ENCODE measurements around the gene WRAP73. TPM values are rescaled to one million over a fixed set of nuclear protein-coding genes. Genes with fewer than 3 reads are reported as not detected.
A peak's percentile ranks its signal among the peaks of the same experiment; 100 is the strongest.

The WRAP73 gene
- total RNA-seq, 1 donor from 2014 or later = 6.0 TPM

GRCh38 chr1:3614755-3615742 lies 34.9 kb downstream of the WRAP73 start:
- DNase-seq (ENCODE audit: low spot score) = no peak

DNA sequence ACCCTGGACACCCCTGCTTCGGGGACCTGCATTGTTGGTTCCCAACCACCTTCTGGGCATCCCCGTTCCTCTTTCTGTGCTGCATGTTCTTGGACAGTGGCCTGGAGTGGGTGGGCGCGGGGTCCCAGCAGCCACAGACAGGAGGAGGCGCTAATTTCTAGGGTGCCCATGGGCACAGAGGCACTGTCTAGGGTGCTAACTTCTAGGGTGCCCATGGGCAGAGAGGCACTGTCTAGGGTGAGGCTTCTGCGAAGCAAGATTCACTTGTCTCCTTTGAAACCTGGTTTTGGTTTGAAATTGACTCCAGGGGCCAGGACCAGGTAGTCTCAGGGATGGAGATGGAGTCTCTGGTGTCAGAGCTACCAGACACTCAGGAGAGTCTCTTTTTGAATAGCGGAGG lies 37.8 kb downstream of the WRAP73 start:
- no peak for DNase-seq (ENCODE audit: low spot score)

DNA sequence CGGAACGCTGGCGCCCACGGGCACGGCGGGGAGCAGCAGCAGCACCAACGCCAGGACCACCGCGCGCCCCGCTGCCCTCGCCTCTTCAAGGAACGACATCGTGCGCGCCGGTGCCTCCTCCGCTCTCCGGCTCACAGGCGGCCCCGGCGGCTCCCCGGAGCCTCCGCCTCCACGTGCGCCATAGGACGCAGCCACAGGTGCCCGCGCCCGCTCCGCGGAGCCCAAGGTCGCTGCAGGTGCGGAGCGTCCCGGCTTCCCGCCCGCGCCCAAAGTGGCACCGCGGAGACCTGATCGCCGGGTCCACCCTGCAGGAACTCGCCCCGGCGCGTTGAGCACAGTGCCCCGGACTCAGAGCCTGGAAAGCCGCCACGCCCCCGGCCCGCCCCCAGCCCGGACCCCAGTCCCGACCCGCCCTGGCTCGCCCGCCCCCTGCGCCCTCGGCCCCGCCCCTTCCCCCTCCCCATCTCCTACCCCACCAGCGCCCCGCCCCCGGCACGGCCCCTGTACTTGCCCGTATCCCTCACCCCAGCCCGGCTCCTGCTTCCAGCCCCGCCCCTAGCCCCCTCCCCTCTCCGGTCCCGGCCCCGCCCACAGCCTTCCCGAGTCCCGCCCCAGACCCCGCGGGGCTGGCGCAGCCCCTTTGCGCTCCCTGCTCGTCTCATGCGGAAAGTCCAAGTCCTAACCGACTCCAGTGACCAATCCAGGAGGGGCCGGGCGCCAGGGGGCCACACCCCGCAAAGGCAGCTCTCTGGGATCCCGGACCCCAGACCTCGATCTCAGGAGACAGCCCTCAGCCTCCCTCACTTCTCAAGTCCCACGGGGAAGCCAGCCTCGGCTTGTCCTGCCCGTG lies 38.5 kb downstream of the WRAP73 start, which contains the start of gene MEGF6:
Gene MEGF6, minus strand, starts transcription at position 339 of the 850 bp plus-strand sequence. Its CDS starts 240 bp downstream, at position 99.
- DNase-seq (ENCODE audit: low spot score) = peak; percentile 83

- peak; percentile 57 for DNase-seq (ENCODE audit: low spot score)
Measured at GRCh38 chr1:3610527-3611169, 39.3 kb downstream of the WRAP73 start.

GRCh38 chr1:3609769-3610526 lies 40.0 kb downstream of the WRAP73 start:
- no peak for DNase-seq (ENCODE audit: low spot score)

DNA sequence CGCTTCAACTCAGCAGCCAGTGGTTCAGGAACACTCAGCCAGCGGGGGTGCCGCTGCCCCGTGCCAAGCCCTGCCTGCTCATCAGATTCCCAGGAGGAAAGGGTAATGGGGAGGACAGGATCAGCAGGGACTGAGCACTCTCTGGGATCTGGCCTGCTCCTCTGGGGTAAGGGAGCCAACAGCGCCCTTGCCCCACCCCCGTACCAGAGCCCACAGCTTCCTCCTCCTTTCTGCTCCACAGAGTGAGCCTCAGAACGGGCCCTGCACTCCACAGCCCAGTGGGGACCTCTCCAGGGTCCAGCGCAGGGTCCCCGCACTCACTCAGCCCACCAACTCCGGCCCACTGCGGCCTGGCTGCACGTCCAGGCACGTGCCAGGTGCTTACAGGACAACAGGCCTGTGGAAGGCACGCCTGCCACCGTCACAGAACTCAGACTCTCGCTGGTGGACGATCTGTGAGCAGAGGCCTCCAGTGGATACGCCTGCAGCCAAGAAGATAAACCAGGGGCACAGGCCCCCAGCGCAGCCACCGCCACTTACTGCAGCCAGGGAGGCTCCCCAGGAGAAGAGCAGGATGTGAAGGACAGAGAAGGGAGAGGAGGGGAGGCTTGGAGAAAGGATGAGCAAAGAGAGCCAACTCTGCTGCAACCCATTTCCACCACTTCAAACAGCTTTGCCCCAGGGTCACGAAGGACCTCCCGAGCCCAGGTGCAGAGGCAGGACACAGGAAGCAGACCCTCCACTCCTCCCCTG lies 40.7 kb downstream of the WRAP73 start:
- no peak for DNase-seq (ENCODE audit: low spot score)

GRCh38 chr1:3608154-3608553 lies 41.7 kb downstream of the WRAP73 start:
- no peak for DNase-seq (ENCODE audit: low spot score)

- no peak for DNase-seq (ENCODE audit: low spot score)
Measured at GRCh38 chr1:3607703-3608065, 42.2 kb downstream of the WRAP73 start.

GRCh38 chr1:3606779-3607702 lies 42.9 kb downstream of the WRAP73 start:
- no peak for DNase-seq (ENCODE audit: low spot score)

- no peak for DNase-seq (ENCODE audit: low spot score)
Measured at GRCh38 chr1:3604997-3605823, 44.7 kb downstream of the WRAP73 start.

DNA sequence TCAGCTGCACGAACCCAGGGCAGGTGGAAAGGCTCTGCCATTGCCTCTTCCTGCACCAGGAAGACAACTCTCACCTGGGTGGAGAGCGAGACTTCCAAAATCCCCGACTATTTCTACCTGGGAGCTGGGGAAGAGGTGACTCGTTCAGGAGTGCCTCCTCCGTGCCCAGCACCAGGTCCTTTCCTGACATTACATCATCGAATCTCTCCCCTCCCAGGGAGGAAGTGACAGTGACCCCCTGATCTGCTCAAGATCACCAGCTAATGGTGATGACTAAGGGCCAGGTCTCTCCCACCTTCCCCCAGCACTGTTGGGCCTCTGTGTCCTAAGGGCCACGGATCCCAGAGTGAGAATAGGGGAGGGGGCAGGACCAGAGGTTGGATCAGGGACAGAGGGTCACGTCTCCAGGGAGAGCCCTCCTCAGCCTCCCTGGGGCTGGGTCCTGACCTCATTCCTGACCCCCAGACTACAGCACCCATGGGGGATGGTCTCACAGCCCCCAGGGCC lies 45.4 kb downstream of the WRAP73 start:
- DNase-seq (ENCODE audit: low spot score) = no peak

GRCh38 chr1:3603571-3604467 lies 46.1 kb downstream of the WRAP73 start:
- DNase-seq (ENCODE audit: low spot score) = no peak

GRCh38 chr1:3603156-3603555 lies 46.7 kb downstream of the WRAP73 start:
- no peak for DNase-seq (ENCODE audit: low spot score)

- no peak for DNase-seq (ENCODE audit: low spot score)
Measured at GRCh38 chr1:3602375-3602774, 47.5 kb downstream of the WRAP73 start.

GRCh38 chr1:3601743-3602142 lies 48.2 kb downstream of the WRAP73 start:
- no peak for DNase-seq (ENCODE audit: low spot score)

DNA sequence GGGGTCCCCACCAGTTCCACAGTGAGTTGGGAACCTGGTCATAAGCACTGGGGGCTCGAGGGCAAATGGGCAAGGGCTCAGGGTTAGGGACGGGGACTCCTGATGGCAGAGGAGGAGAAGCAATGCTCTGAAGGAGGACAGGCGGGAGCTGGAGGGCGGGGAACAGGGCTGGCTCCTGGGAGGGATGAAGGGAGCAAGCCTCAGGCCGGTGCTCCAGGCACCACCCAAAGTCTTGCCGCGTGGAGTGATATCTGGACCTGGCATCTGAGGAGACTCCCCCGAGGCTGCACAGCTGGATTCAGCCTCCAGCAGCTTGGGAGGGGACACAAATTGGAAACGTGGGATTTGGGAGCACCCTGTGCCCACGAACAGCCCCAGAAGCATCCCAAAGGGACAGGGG lies 49.5 kb downstream of the WRAP73 start:
- DNase-seq (ENCODE audit: low spot score) = no peak

GRCh38 chr1:3599816-3600215 lies 50.1 kb downstream of the WRAP73 start:
- DNase-seq (ENCODE audit: low spot score) = no peak
